WTC11 (cell line): ENCODE results near the gene CENPT. TPM values are rescaled to one million over a fixed set of nuclear protein-coding genes. Genes with fewer than 3 reads are reported as not detected.

Source experiments
- ATF2 ChIP-seq: sonication (generic); formaldehyde crosslinking; IDR thresholded peaks from 2 replicates; pipeline ENCODE4 v1.8.1; 2022; ENCODE audit warnings: low read depth, missing genetic modification reagents, borderline replicate concordance
- ATF3 ChIP-seq: sonication (generic); formaldehyde crosslinking; conservative IDR thresholded peaks from 2 replicates; pipeline ENCODE4 v1.8.1; 2022; ENCODE audit warnings: mild to moderate bottlenecking, missing genetic modification reagents
- CTCF ChIP-seq: fragments of 200-600 bp; IDR thresholded peaks from 2 replicates; pipeline ENCODE4 v1.8.0; 2022; ENCODE audit warnings: antibody characterized with exemption
- E2F1 ChIP-seq: sonication (generic); formaldehyde crosslinking; IDR thresholded peaks from 2 replicates; pipeline ENCODE4 v1.8.0; 2022; ENCODE audit warnings: mild to moderate bottlenecking, missing genetic modification reagents
- E2F4 ChIP-seq: sonication (generic); formaldehyde crosslinking; IDR thresholded peaks from 2 replicates; pipeline ENCODE4 v1.8.1; 2022; ENCODE audit warnings: low read depth, mild to moderate bottlenecking, moderate library complexity, missing genetic modification reagents, borderline replicate concordance
- GABPB1 ChIP-seq: sonication (generic); formaldehyde crosslinking; IDR thresholded peaks from 2 replicates; pipeline ENCODE4 v1.8.1; 2023; ENCODE audit warnings: mild to moderate bottlenecking, missing genetic modification reagents
- GTF2I ChIP-seq: fragments of 250-450 bp; sonication (Bioruptor Pico); conservative IDR thresholded peaks from 2 replicates; pipeline ENCODE4 v1.4.0; 2021; ENCODE audit warnings: mild to moderate bottlenecking
- IRF1 ChIP-seq: sonication (generic); formaldehyde crosslinking; IDR thresholded peaks from 2 replicates; pipeline ENCODE4 v1.8.0; 2023; ENCODE audit warnings: missing genetic modification reagents
- NFE2L1 ChIP-seq: sonication (generic); formaldehyde crosslinking; IDR thresholded peaks from 2 replicates; pipeline ENCODE4 v1.8.1; 2023; ENCODE audit warnings: missing genetic modification reagents
- NFYB ChIP-seq: sonication (generic); formaldehyde crosslinking; conservative IDR thresholded peaks from 2 replicates; pipeline ENCODE4 v1.8.0; 2022; ENCODE audit warnings: low read depth, missing genetic modification reagents
- PRRX2 ChIP-seq: fragments of 250-450 bp; sonication (Bioruptor Pico); IDR thresholded peaks from 2 replicates; pipeline ENCODE4 v1.8.0; 2021; ENCODE audit warnings: mild to moderate bottlenecking
- RELA ChIP-seq: sonication (generic); formaldehyde crosslinking; IDR thresholded peaks from 2 replicates; pipeline ENCODE4 v1.8.1; 2022; ENCODE audit warnings: missing genetic modification reagents, mild to moderate bottlenecking, borderline replicate concordance
- SMAD3 ChIP-seq: sonication (generic); formaldehyde crosslinking; IDR thresholded peaks from 2 replicates; pipeline ENCODE4 v1.8.0; 2022; ENCODE audit warnings: missing genetic modification reagents, mild to moderate bottlenecking, borderline replicate concordance
- TEAD1 ChIP-seq: sonication (generic); formaldehyde crosslinking; IDR thresholded peaks from 2 replicates; pipeline ENCODE4 v1.8.0; 2022; ENCODE audit warnings: mild to moderate bottlenecking, missing genetic modification reagents
- TEAD4 ChIP-seq: sonication (generic); formaldehyde crosslinking; IDR thresholded peaks from 2 replicates; pipeline ENCODE4 v1.8.0; 2022; ENCODE audit warnings: mild to moderate bottlenecking, missing genetic modification reagents
- USF1 ChIP-seq: sonication (generic); formaldehyde crosslinking; IDR thresholded peaks from 2 replicates; pipeline ENCODE4 v1.8.0; 2022; ENCODE audit warnings: mild to moderate bottlenecking, missing genetic modification reagents
- ZBTB21 ChIP-seq: sonication (generic); formaldehyde crosslinking; IDR thresholded peaks from 2 replicates; pipeline ENCODE4 v1.8.1; 2023; ENCODE audit warnings: mild to moderate bottlenecking, missing genetic modification reagents, borderline replicate concordance
- ZNF263 ChIP-seq: sonication (generic); formaldehyde crosslinking; IDR thresholded peaks from 2 replicates; pipeline ENCODE4 v1.8.1; 2022; ENCODE audit warnings: low read depth, mild to moderate bottlenecking, moderate library complexity, missing genetic modification reagents
- ZNF281 ChIP-seq: sonication (generic); formaldehyde crosslinking; IDR thresholded peaks from 2 replicates; pipeline ENCODE4 v1.8.0; 2023; ENCODE audit warnings: mild to moderate bottlenecking, missing genetic modification reagents
- ZNF532 ChIP-seq: fragments of 250-450 bp; sonication (Bioruptor Pico); IDR thresholded peaks from 2 replicates; pipeline ENCODE4 v1.9.0; 2021; ENCODE audit warnings: mild to moderate bottlenecking, borderline replicate concordance
- ZNF671 ChIP-seq: fragments of 250-450 bp; sonication (Bioruptor Pico); IDR thresholded peaks from 2 replicates; pipeline ENCODE4 v1.8.0; 2021; ENCODE audit warnings: mild to moderate bottlenecking
- ZSCAN18 ChIP-seq: fragments of 250-450 bp; sonication (Bioruptor Pico); IDR thresholded peaks from 2 replicates; pipeline ENCODE4 v2.1.2; 2022; ENCODE audit warnings: mild to moderate bottlenecking, moderate library complexity
- total RNA-seq: library from RNA; stranded (reverse); gene quantifications from 3 replicates; pipeline ENCODE4 v1.2.3, GENCODE V29; 2021

Gene CENPT
- total RNA-seq, 1 experiment from 2014 or later: 58.3 TPM

GRCh38 chr16:67841816-67842508, 5.5 kb downstream of the CENPT start, which contains the start of gene THAP11 (continued):
- TF ChIP-seq USF1: no peak
- peak; percentile 30; the same call in 1 of the 2 replicates for TF ChIP-seq NFE2L1 (CRISPR knock-in tag)
- TF ChIP-seq ZNF671 (CRISPR knock-in tag): no peak
- TF ChIP-seq ZBTB21 (CRISPR knock-in tag): no peak
- TF ChIP-seq SMAD3 (CRISPR knock-in tag): 0 out of 2 replicates have a peak, but pooled peaks have one; percentile 29
- TF ChIP-seq IRF1: no peak
- no peak for TF ChIP-seq GTF2I (CRISPR knock-in tag)
- TF ChIP-seq NFYB (CRISPR knock-in tag): no peak
- no peak for TF ChIP-seq ZSCAN18
- no peak for TF ChIP-seq E2F1 (CRISPR knock-in tag)
- TF ChIP-seq E2F4 (CRISPR knock-in tag): no peak
- TF ChIP-seq TEAD1 (CRISPR knock-in tag): no peak
- no peak for TF ChIP-seq TEAD4 (CRISPR knock-in tag)
- no peak for TF ChIP-seq ZNF281 (CRISPR knock-in tag)
- no peak for TF ChIP-seq ZNF532 (CRISPR knock-in tag)
- no peak for TF ChIP-seq ATF3 (CRISPR knock-in tag)
- no peak for TF ChIP-seq RELA (CRISPR knock-in tag)
- TF ChIP-seq CTCF: peak; percentile 69
- TF ChIP-seq GABPB1 (CRISPR knock-in tag): peak; percentile 82
- TF ChIP-seq ATF2 (CRISPR knock-in tag): no peak
- TF ChIP-seq PRRX2 (CRISPR knock-in tag): no peak
- no peak for TF ChIP-seq ZNF263 (CRISPR knock-in tag)
